ENCODE data around the gene GRK5.

GRK5 gene

GRCh38 chr10:119302591-119303253 lies 95.4 kb downstream of the GRK5 start:
- Histone ChIP-seq H2AFZ (ENCODE audit: low read depth, low read length) (no peak overlapping the region), H2AK5ac (ENCODE audit: low read length, severe bottlenecking) (no peak overlapping the region), H3K4me3 (ENCODE audit: insufficient read depth in 1 of 2, low read depth in 1 of 2, low read length in 2 of 2) (no peak overlapping the region), H4K8ac (ENCODE audit: low read length) (no peak overlapping the region), H3K36me3 (ENCODE audit: control insufficient read depth in 1 of 2, insufficient read depth in 2 of 2, low read depth in 1 of 2, low read length in 2 of 2) (peaks cover 0 to 7% of the 10 kb centered on the region in 2 experiments), H3K4me1 (ENCODE audit: control insufficient read depth, insufficient read depth, low read depth, low read length) (peaks cover 27% of the 10 kb centered on the region), H4K91ac (ENCODE audit: low read length) (no peak overlapping the region), H3K18ac (ENCODE audit: low read depth in 1 of 2, low read length in 2 of 2) (no peak overlapping the region), H2BK5ac (ENCODE audit: low read depth, low read length, poor library complexity, severe bottlenecking) (no peak overlapping the region), H3K79me1 (replicated peaks; ENCODE audit: low read length, poor library complexity, severe bottlenecking) (peaks cover 19% of the 10 kb centered on the region), H3K14ac (ENCODE audit: low read length in 2 of 2) (no peak overlapping the region), H3K4ac (ENCODE audit: low read depth in 1 of 2, low read length in 2 of 2) (no peak overlapping the region), H3K9me3 (ENCODE audit: control insufficient read depth, low read length) (peaks cover 3% of the 10 kb centered on the region), H2BK15ac (ENCODE audit: low read depth, poor library complexity, severe bottlenecking) (no peak overlapping the region), H2BK120ac (ENCODE audit: low read depth, low read length) (no peak overlapping the region), H3K27ac (ENCODE audit: low read length, poor library complexity, severe bottlenecking) (no peak overlapping the region), H2BK12ac (ENCODE audit: low read length in 2 of 2) (no peak overlapping the region), H3K27me3 (ENCODE audit: control insufficient read depth in 1 of 2, insufficient read depth in 1 of 2, low read length in 2 of 2) (no peaks in the 10 kb centered on the region), H3K4me2 (ENCODE audit: low read length, poor library complexity, severe bottlenecking) (no peak overlapping the region), H3K9ac (ENCODE audit: low read length) (no peak overlapping the region), H3K23ac (ENCODE audit: low read length in 2 of 2) (no peak overlapping the region)
- 88% methylated on average over 12 of the region's 12 CpGs for WGBS
- no peak for DNase-seq

GRCh38 chr10:119303886-119304285 lies 96.5 kb downstream of the GRK5 start:
- Histone ChIP-seq H4K91ac (ENCODE audit: low read length) (no peak overlapping the region), H3K9ac (ENCODE audit: low read length) (no peak overlapping the region), H2BK5ac (ENCODE audit: low read depth, low read length, poor library complexity, severe bottlenecking) (no peak overlapping the region), H3K4me1 (ENCODE audit: control insufficient read depth, insufficient read depth, low read depth, low read length) (peaks cover 36% of the 10 kb centered on the region), H3K9me3 (ENCODE audit: control insufficient read depth, low read length) (no peaks in the 10 kb centered on the region), H3K23ac (ENCODE audit: low read length in 2 of 2) (no peak overlapping the region), H3K79me1 (replicated peaks; ENCODE audit: low read length, poor library complexity, severe bottlenecking) (peaks cover 25% of the 10 kb centered on the region), H3K36me3 (ENCODE audit: control insufficient read depth in 1 of 2, insufficient read depth in 2 of 2, low read depth in 1 of 2, low read length in 2 of 2) (no peaks in the 10 kb centered on the region), H3K4me2 (ENCODE audit: low read length, poor library complexity, severe bottlenecking) (no peak overlapping the region), H2AFZ (ENCODE audit: low read depth, low read length) (no peak overlapping the region), H3K4me3 (ENCODE audit: insufficient read depth in 1 of 2, low read depth in 1 of 2, low read length in 2 of 2) (no peak overlapping the region), H2BK12ac (ENCODE audit: low read length in 2 of 2) (peak overlapping the region in 1 of 2 experiments; percentile 38), H2BK120ac (ENCODE audit: low read depth, low read length) (no peak overlapping the region), H3K27me3 (ENCODE audit: control insufficient read depth in 1 of 2, insufficient read depth in 1 of 2, low read length in 2 of 2) (no peaks in the 10 kb centered on the region), H2BK15ac (ENCODE audit: low read depth, poor library complexity, severe bottlenecking) (peak overlapping the region; percentile 8), H3K18ac (ENCODE audit: low read depth in 1 of 2, low read length in 2 of 2) (no peak overlapping the region), H3K4ac (ENCODE audit: low read depth in 1 of 2, low read length in 2 of 2) (no peak overlapping the region), H2AK5ac (ENCODE audit: low read length, severe bottlenecking) (peak overlapping the region; percentile 36), H3K27ac (ENCODE audit: low read length, poor library complexity, severe bottlenecking) (no peak overlapping the region), H3K14ac (ENCODE audit: low read length in 2 of 2) (no peak overlapping the region), H4K8ac (ENCODE audit: low read length) (no peak overlapping the region)
- 88% methylated on average over 3 of the region's 3 CpGs for WGBS
- no peak for DNase-seq

GRCh38 chr10:119304541-119304940 lies 97.2 kb downstream of the GRK5 start:
- H3K4me1 ChIP-seq (ENCODE audit: control insufficient read depth, insufficient read depth, low read depth, low read length): peaks cover 41% of the 10 kb centered on the region
- peak overlapping the region; percentile 21 for H2AK5ac ChIP-seq (ENCODE audit: low read length, severe bottlenecking)
- no peak overlapping the region for H3K9ac ChIP-seq (ENCODE audit: low read length)
- H3K27me3 ChIP-seq (ENCODE audit: control insufficient read depth in 1 of 2, insufficient read depth in 1 of 2, low read length in 2 of 2): no peaks in the 10 kb centered on the region
- no peak overlapping the region for H2BK5ac ChIP-seq (ENCODE audit: low read depth, low read length, poor library complexity, severe bottlenecking)
- peak overlapping the region; percentile 63 for H4K91ac ChIP-seq (ENCODE audit: low read length)
- H2BK15ac ChIP-seq (ENCODE audit: low read depth, poor library complexity, severe bottlenecking): no peak overlapping the region
- peak overlapping the region; percentile 18 to 88 for H2BK12ac ChIP-seq (ENCODE audit: low read length in 2 of 2)
- H3K4ac ChIP-seq (ENCODE audit: low read depth in 1 of 2, low read length in 2 of 2): no peak overlapping the region
- H3K27ac ChIP-seq (ENCODE audit: low read length, poor library complexity, severe bottlenecking): no peak overlapping the region
- H3K18ac ChIP-seq (ENCODE audit: low read depth in 1 of 2, low read length in 2 of 2): no peak overlapping the region
- H3K4me2 ChIP-seq (ENCODE audit: low read length, poor library complexity, severe bottlenecking): no peak overlapping the region
- no peak overlapping the region for H3K4me3 ChIP-seq (ENCODE audit: insufficient read depth in 1 of 2, low read depth in 1 of 2, low read length in 2 of 2)
- peak overlapping the region in 1 of 2 experiments; percentile 36 for H3K14ac ChIP-seq (ENCODE audit: low read length in 2 of 2)
- peaks cover 30% of the 10 kb centered on the region for H3K79me1 ChIP-seq (replicated peaks; ENCODE audit: low read length, poor library complexity, severe bottlenecking)
- DNase-seq: no peak
- no peak overlapping the region for H2AFZ ChIP-seq (ENCODE audit: low read depth, low read length)
- H3K9me3 ChIP-seq (ENCODE audit: control insufficient read depth, low read length): no peaks in the 10 kb centered on the region
- WGBS: 91% methylated on average over 8 of the region's 8 CpGs
- H3K23ac ChIP-seq (ENCODE audit: low read length in 2 of 2): no peak overlapping the region
- no peak overlapping the region for H2BK120ac ChIP-seq (ENCODE audit: low read depth, low read length)
- no peak overlapping the region for H4K8ac ChIP-seq (ENCODE audit: low read length)
- H3K36me3 ChIP-seq (ENCODE audit: control insufficient read depth in 1 of 2, insufficient read depth in 2 of 2, low read depth in 1 of 2, low read length in 2 of 2): no peaks in the 10 kb centered on the region

DNA sequence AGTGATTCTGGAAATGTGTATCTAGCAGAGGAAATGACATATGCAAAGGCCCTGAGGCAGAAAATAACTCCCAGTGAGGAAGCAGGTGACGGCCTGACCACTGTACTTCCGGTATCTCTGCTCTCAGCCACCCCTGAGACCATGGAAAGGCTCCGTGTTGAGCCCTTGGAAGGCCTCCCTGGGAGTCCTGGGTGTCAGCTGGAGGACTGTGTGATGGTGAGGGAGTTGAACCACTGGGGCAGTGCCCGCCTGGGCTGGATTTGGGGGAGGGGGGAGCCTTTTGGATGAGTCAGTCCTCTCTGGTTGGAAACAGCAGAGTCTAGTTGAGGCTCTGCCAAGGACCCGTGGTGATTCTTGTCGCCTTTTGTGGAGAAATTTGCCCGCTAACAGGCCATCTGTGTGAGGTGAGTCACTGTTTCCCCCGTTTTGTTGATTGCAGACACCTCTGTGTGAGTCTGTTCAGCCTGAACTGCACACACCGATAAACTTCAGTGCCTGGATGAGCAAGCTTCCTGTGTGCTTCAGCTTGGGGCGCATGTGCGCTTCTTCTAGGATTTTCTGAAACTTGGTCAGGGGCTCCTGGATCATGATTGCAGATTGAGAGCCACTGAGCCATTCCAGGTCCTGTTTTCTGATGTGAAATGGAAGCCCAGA lies 98.6 kb downstream of the GRK5 start:
- DNase-seq: peak; percentile 99
- no peak overlapping the region for H3K14ac ChIP-seq (ENCODE audit: low read length in 2 of 2)
- no peaks in the 10 kb centered on the region for H3K36me3 ChIP-seq (ENCODE audit: control insufficient read depth in 1 of 2, insufficient read depth in 2 of 2, low read depth in 1 of 2, low read length in 2 of 2)
- no peak overlapping the region for H2AFZ ChIP-seq (ENCODE audit: low read depth, low read length)
- H2AK5ac ChIP-seq (ENCODE audit: low read length, severe bottlenecking): peak overlapping the region; percentile 45
- no peak overlapping the region for H3K23ac ChIP-seq (ENCODE audit: low read length in 2 of 2)
- no peak overlapping the region for H2BK5ac ChIP-seq (ENCODE audit: low read depth, low read length, poor library complexity, severe bottlenecking)
- no peaks in the 10 kb centered on the region for H3K27me3 ChIP-seq (ENCODE audit: control insufficient read depth in 1 of 2, insufficient read depth in 1 of 2, low read length in 2 of 2)
- no peak overlapping the region for H2BK15ac ChIP-seq (ENCODE audit: low read depth, poor library complexity, severe bottlenecking)
- peak overlapping the region in 1 of 2 experiments; percentile 54 for H2BK12ac ChIP-seq (ENCODE audit: low read length in 2 of 2)
- H3K27ac ChIP-seq (ENCODE audit: low read length, poor library complexity, severe bottlenecking): peak overlapping the region; percentile 92
- H3K9me3 ChIP-seq (ENCODE audit: control insufficient read depth, low read length): no peaks in the 10 kb centered on the region
- peak overlapping the region; percentile 15 for H4K91ac ChIP-seq (ENCODE audit: low read length)
- H2BK120ac ChIP-seq (ENCODE audit: low read depth, low read length): no peak overlapping the region
- peaks cover 41% of the 10 kb centered on the region for H3K79me1 ChIP-seq (replicated peaks; ENCODE audit: low read length, poor library complexity, severe bottlenecking)
- peak overlapping the region; percentile 27 for H3K9ac ChIP-seq (ENCODE audit: low read length)
- H3K4me2 ChIP-seq (ENCODE audit: low read length, poor library complexity, severe bottlenecking): peak overlapping the region; percentile 29
- H3K4me1 ChIP-seq (ENCODE audit: control insufficient read depth, insufficient read depth, low read depth, low read length): peaks cover 45% of the 10 kb centered on the region
- H4K8ac ChIP-seq (ENCODE audit: low read length): peak overlapping the region; percentile 50
- peak overlapping the region; percentile 82 for H3K18ac ChIP-seq (ENCODE audit: low read depth in 1 of 2, low read length in 2 of 2)
- H3K4me3 ChIP-seq (ENCODE audit: insufficient read depth in 1 of 2, low read depth in 1 of 2, low read length in 2 of 2): no peak overlapping the region
- WGBS: 1% methylated on average over 11 of the region's 11 CpGs
- H3K4ac ChIP-seq (ENCODE audit: low read depth in 1 of 2, low read length in 2 of 2): peak overlapping the region in 1 of 2 experiments; percentile 42

Measured in mesenchymal stem cell (in vitro differentiated cells and primary cell).